ENCODE data around the gene SORBS2.
A peak's percentile ranks its signal among the peaks of the same experiment; 100 is the strongest.

Gene SORBS2

GRCh38 chr4:185839770-185840169 lies 27.8 kb upstream of the SORBS2 start:
- TF ChIP-seq CSDC2 (CRISPR knock-in tag; IDR thresholded peaks at IDR 0.05): no peak
- TF ChIP-seq ESRRG (CRISPR knock-in tag; IDR thresholded peaks at IDR 0.05): no peak
- no peak for TF ChIP-seq TCF4 (CRISPR knock-in tag; IDR thresholded peaks at IDR 0.05; ENCODE audit: borderline replicate concordance)
- TF ChIP-seq TSHZ2 (CRISPR knock-in tag; IDR thresholded peaks at IDR 0.05): no peak
- TF ChIP-seq BACH2 (CRISPR knock-in tag; IDR thresholded peaks at IDR 0.05; ENCODE audit: borderline replicate concordance): no peak
- no peak for TF ChIP-seq TOX (CRISPR knock-in tag; IDR thresholded peaks at IDR 0.05; ENCODE audit: borderline replicate concordance)
- no peak for TF ChIP-seq GLIS3 (CRISPR knock-in tag; IDR thresholded peaks at IDR 0.05)
- no peak for TF ChIP-seq PATZ1 (CRISPR knock-in tag; IDR thresholded peaks at IDR 0.05; ENCODE audit: borderline replicate concordance)
- TF ChIP-seq ZFP30 (CRISPR knock-in tag; IDR thresholded peaks at IDR 0.05): no peak

GRCh38 chr4:185839194-185839712 lies 27.3 kb upstream of the SORBS2 start:
- TF ChIP-seq ISL1 (CRISPR knock-in tag; IDR thresholded peaks at IDR 0.05): 0 out of 2 replicates have a peak, but pooled peaks have one; percentile 3
- TF ChIP-seq BACH2 (CRISPR knock-in tag; IDR thresholded peaks at IDR 0.05; ENCODE audit: borderline replicate concordance): no peak
- peak; percentile 44; the same call in 1 of the 2 replicates for TF ChIP-seq ZFP3 (CRISPR knock-in tag; IDR thresholded peaks at IDR 0.05)
- 0 out of 2 replicates have a peak, but pooled peaks have one; percentile 19 for TF ChIP-seq CREB5 (CRISPR knock-in tag; IDR thresholded peaks at IDR 0.05; ENCODE audit: low read depth)
- TF ChIP-seq PATZ1 (CRISPR knock-in tag; IDR thresholded peaks at IDR 0.05; ENCODE audit: borderline replicate concordance): 0 out of 2 replicates have a peak, but pooled peaks have one; percentile 7
- no peak for TF ChIP-seq TSHZ2 (CRISPR knock-in tag; IDR thresholded peaks at IDR 0.05)
- no peak for TF ChIP-seq POU6F1 (CRISPR knock-in tag; IDR thresholded peaks at IDR 0.05; ENCODE audit: borderline replicate concordance, low read depth)
- peak; percentile 96 for ATAC-seq

More at GRCh38 chr4:185839770-185840169, 27.8 kb upstream of the SORBS2 start:
- peak; percentile 22 for ATAC-seq

- TF ChIP-seq SNAI2 (CRISPR knock-in tag; IDR thresholded peaks at IDR 0.05): no peak
- TF ChIP-seq PATZ1 (CRISPR knock-in tag; IDR thresholded peaks at IDR 0.05; ENCODE audit: borderline replicate concordance): 0 out of 2 replicates have a peak, but pooled peaks have one; percentile 11
- ATAC-seq: no peak; the same call in 2 of the 3 replicates
These were observed 26.7 kb upstream of the SORBS2 start for GRCh38 chr4:185838514-185839193.

Measured in SK-N-SH treated with all-trans-retinoic acid at 6 μM for 48 hours (cell line).